Measurements from ENCODE around the gene LFNG. TPM values are rescaled to one million over a fixed set of nuclear protein-coding genes. Genes with fewer than 3 reads are reported as not detected.

Gene LFNG
- total RNA-seq, 6 donors from 2014 or later: 30.6 to 62.9 (median 45.2) TPM

DNA sequence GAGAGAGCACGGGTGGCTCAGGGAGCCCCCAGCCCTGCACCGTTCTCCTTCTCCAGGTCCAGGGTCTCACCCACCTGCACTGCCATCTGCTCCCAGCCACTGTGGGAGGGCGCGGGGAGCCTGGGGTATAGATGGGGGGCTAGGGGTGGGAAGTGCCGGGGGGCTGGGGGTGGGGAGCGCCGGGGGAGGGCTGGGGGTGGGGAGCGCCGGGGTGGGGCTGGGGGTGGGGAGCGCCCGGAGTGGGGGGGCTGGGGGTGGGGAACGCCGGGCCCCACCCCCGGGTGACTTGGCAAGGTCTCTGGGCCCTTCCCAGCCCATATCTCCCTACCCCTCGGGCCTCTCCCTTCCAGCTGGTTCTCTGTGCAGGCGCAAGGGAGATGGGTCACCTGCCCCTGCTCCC, 43.3 kb upstream of the LFNG start, which contains the start of gene GRIFIN:
Gene GRIFIN, minus strand, starts transcription at position 101 of the 400 bp plus-strand sequence. Its CDS starts 15 bp downstream, at position 86.
- no peak for ATAC-seq (ENCODE audit: low FRiP score in 2 of 2)
- Histone ChIP-seq H3K4me1 (peaks cover 20 to 27% (median 23%) of the 10 kb centered on the region in 4 donors), H3K9me3 (no peaks in the 10 kb centered on the region), H3K4me3 (no peak within 1 kb of the TSS), H3K27ac (no peak within 1 kb of the TSS), H3K27me3 (no peaks in the 10 kb centered on the region), H3K36me3 (no peaks in the 10 kb centered on the region)
- TF ChIP-seq, protein P1, sequence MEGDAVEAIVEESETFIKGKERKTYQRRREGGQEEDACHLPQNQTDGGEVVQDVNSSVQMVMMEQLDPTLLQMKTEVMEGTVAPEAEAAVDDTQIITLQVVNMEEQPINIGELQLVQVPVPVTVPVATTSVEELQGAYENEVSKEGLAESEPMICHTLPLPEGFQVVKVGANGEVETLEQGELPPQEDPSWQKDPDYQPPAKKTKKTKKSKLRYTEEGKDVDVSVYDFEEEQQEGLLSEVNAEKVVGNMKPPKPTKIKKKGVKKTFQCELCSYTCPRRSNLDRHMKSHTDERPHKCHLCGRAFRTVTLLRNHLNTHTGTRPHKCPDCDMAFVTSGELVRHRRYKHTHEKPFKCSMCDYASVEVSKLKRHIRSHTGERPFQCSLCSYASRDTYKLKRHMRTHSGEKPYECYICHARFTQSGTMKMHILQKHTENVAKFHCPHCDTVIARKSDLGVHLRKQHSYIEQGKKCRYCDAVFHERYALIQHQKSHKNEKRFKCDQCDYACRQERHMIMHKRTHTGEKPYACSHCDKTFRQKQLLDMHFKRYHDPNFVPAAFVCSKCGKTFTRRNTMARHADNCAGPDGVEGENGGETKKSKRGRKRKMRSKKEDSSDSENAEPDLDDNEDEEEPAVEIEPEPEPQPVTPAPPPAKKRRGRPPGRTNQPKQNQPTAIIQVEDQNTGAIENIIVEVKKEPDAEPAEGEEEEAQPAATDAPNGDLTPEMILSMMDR (IDR thresholded peaks at IDR 0.05): no peak
- no peak for TF ChIP-seq POLR2AphosphoS5 (IDR thresholded peaks at IDR 0.05)
- no peak for TF ChIP-seq POLR2A (IDR thresholded peaks at IDR 0.05)
- TF ChIP-seq EP300 (IDR thresholded peaks at IDR 0.05): no peak
- DNase-seq: no peak
- WGBS, 2 donors: 34 to 68% methylated on average over 3 to 9 of the region's 16 CpGs

DNA sequence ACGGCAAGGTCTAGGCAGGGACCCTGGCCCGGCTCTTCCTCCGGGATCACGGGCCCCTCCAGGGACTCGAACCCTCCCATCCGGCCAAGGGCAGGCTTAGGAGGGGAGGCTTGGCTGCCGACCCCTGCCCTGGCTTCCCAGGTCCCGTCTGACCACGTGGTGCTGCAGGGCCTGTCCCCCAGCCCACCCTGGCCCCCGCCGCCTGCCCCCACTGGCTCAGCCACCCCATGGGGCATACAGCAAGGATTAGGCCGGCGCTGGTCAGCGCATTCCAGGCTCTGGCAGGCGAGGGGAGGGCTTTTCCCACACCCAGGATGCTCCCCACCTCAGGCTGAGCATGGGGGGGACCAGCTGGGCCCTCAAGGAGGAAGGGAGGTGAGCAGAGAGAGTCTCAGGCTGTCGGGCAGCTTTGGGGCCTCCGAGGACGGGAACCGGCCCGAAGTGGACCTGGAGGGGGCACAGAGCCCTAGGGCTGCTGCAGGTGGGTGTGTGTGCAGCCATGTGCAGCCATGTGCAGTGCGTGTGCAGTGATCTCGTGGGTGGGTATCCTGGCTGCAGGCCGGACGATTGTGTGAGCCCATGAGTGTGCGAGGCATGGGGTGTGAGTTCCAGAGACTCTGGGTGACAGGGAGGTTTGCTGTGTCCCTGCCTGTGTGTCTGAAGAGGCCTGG, 42.7 kb upstream of the LFNG start:
- Histone ChIP-seq H3K9me3 (no peaks in the 10 kb centered on the region), H3K36me3 (no peaks in the 10 kb centered on the region), H3K27me3 (no peaks in the 10 kb centered on the region), H3K4me3 (no peak overlapping the region), H3K4me1 (peaks cover 15 to 21% (median 18%) of the 10 kb centered on the region in 4 donors), H3K27ac (no peak overlapping the region)
- ATAC-seq (ENCODE audit: low FRiP score in 2 of 2) (no peak), DNase-seq (peak in 1 of 2 donors; percentile 82)
- WGBS, 2 donors: 65 to 82% methylated on average over 7 to 18 of the region's 25 CpGs
- TF ChIP-seq EP300 (IDR thresholded peaks at IDR 0.05): no peak
- TF ChIP-seq POLR2A (IDR thresholded peaks at IDR 0.05): no peak

DNA sequence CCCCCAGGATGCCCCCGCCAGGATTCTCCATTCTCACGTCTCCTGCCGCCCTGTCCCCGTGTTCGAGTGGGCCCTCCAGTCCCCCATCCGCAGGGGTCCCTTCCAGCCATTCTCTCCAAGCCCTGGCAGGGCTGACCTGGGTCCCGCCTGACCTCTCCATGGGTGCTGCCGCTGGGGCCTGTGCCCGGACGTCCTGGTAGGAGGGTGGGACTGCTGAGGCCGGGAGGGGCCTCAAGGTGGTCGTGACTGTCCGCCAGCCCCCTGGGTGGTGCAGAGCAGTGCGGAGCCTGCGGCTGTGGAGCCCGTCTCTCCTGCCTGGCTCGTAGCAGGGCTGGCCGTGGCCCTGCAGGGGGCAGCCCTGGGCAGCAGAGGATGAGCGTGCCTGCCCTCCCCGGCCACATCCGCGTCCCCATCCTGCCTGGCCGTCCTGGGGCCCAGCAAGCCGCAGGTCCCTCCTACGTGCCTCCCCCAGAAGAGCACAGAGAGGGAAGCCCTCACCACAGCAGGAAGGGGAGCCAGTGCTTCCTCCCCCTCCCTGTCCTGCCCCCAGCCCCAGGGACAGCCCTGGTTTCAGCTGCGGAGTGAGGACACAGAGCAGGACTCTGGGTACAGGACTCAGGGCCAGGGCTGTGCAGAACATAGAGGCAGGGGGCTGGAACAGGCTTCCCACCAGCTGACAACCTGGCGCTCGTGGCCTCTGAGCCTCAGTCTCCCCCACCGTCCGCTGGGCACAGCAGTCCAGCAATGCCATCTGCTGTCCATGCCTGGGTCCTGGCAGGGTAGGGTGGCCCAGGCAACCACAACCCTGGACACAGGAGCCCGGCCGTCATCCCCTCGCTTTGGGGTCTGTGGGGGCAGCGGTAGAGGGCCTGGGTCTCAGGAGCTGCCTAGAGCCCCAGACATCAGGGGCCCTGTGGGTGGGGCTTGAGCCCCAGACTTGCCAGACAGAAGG, 41.9 kb upstream of the LFNG start:
- no peak for TF ChIP-seq EP300 (IDR thresholded peaks at IDR 0.05)
- no peak for TF ChIP-seq POLR2A (IDR thresholded peaks at IDR 0.05)
- TF ChIP-seq, protein P1 (IDR thresholded peaks at IDR 0.05): peak; percentile 83 to 95 (median 94)
- TF ChIP-seq POLR2AphosphoS5 (IDR thresholded peaks at IDR 0.05): no peak
- peaks cover 15 to 21% (median 18%) of the 10 kb centered on the region in 4 donors for H3K4me1 ChIP-seq
- peaks cover 0 to under 1% (median 0%) of the 10 kb centered on the region in 4 donors for H3K9me3 ChIP-seq
- H3K36me3 ChIP-seq: no peaks in the 10 kb centered on the region
- no peak overlapping the region for H3K27ac ChIP-seq
- no peak overlapping the region for H3K4me3 ChIP-seq
- no peaks in the 10 kb centered on the region for H3K27me3 ChIP-seq
- ATAC-seq (ENCODE audit: low FRiP score in 2 of 2) (peak; percentile 86 to 87), DNase-seq (peak; percentile 72 to 93)
- WGBS, 2 donors: 30 to 36% methylated on average over 7 to 25 of the region's 34 CpGs

DNA sequence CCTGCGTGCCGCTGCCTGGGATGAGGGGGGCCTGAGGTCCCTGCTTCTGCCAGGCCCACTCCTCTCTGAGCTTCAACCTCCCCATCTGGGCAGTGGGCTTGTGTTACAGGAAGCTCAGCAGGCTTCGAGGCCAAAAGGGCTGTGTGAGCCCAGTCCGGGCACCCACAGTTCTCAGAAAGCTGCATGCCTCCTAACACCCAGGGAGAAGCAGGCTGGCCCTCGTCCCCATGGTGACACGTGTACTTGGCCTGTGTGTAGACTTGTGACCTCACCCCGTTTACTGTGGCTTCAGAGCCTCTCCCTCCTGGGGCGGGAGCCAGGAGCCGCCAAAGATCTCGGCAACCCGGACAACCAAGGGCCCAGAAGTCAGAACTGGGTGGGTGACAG, 41.2 kb upstream of the LFNG start:
- H3K27me3 ChIP-seq: no peaks in the 10 kb centered on the region
- peaks cover 0 to 7% (median 4%) of the 10 kb centered on the region in 4 donors for H3K9me3 ChIP-seq
- ATAC-seq (ENCODE audit: low FRiP score in 2 of 2) (peak; percentile 70 to 83), DNase-seq (peak in 1 of 2 donors; percentile 77)
- H3K4me3 ChIP-seq: no peak overlapping the region
- WGBS, 2 donors: 46% methylated on average over 10 of the region's 11 CpGs; no CpG with 5 or more reads in 1 of the 2 donors
- no peak for TF ChIP-seq POLR2AphosphoS5 (IDR thresholded peaks at IDR 0.05)
- TF ChIP-seq, protein P1 (IDR thresholded peaks at IDR 0.05): no peak
- no peak for TF ChIP-seq POLR2A (IDR thresholded peaks at IDR 0.05)
- TF ChIP-seq EP300 (IDR thresholded peaks at IDR 0.05): no peak
- no peaks in the 10 kb centered on the region for H3K36me3 ChIP-seq
- H3K4me1 ChIP-seq: peaks cover 15 to 21% (median 18%) of the 10 kb centered on the region in 4 donors
- H3K27ac ChIP-seq: no peak overlapping the region

- H3K4me3 ChIP-seq: no peak overlapping the region
- ATAC-seq (ENCODE audit: low FRiP score in 2 of 2): no peak
- DNase-seq: peak in 1 of 2 donors; percentile 77
- H3K36me3 ChIP-seq: no peaks in the 10 kb centered on the region
- H3K9me3 ChIP-seq: peaks cover 0 to 8% (median 5%) of the 10 kb centered on the region in 4 donors
- no peaks in the 10 kb centered on the region for H3K27me3 ChIP-seq
- TF ChIP-seq POLR2A (IDR thresholded peaks at IDR 0.05): no peak
- TF ChIP-seq POLR2AphosphoS5 (IDR thresholded peaks at IDR 0.05): no peak
- TF ChIP-seq, protein P1 (IDR thresholded peaks at IDR 0.05): no peak
- no peak for TF ChIP-seq EP300 (IDR thresholded peaks at IDR 0.05)
- H3K27ac ChIP-seq: no peak overlapping the region
- peaks cover 15 to 21% (median 18%) of the 10 kb centered on the region in 4 donors for H3K4me1 ChIP-seq
- 80 to 86% methylated on average over 2 to 12 of the region's 19 CpGs for WGBS, 2 donors
Measured at GRCh38 chr7:2478800-2479199, 40.8 kb upstream of the LFNG start.

Data from upper lobe of left lung (tissue), 6 donors.